ENCODE measurements around the gene AHCTF1.
"Not testable (repeated sequence)": the region's sequence is repeated elsewhere in the genome, so short reads cannot be mapped to it uniquely, and the experiment has no call there.

Gene AHCTF1

DNA sequence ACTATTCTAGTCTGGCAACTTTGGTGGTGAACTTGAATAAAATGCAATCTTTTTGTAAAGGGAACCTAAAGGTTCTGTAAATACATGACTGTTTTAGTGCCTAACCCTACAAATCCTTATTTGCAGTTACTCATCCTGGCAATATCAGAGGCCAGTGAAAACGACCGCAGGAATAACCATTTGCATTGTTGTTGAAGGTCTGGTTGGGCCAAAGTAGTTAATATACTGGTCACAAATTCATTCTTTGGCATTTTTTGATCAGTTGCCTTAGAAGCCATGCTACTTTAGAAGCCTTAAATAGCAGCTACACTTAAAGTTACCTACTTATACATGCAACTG lies 93.7 kb downstream of the AHCTF1 start:
- DNase-seq (ENCODE audit: low spot score), result no peak

- DNase-seq (ENCODE audit: low spot score), result no peak
Observed at GRCh38 chr1:246837418-246838117, 94.2 kb downstream of the AHCTF1 start.

- DNase-seq (ENCODE audit: low spot score), result no peak
Observed at GRCh38 chr1:246836209-246836966, 95.4 kb downstream of the AHCTF1 start.

GRCh38 chr1:246831543-246831942 lies 100.2 kb downstream of the AHCTF1 start:
- no peak for DNase-seq (ENCODE audit: low spot score)

GRCh38 chr1:246828818-246829217 lies 102.9 kb downstream of the AHCTF1 start:
- no peak for DNase-seq (ENCODE audit: low spot score)

DNA sequence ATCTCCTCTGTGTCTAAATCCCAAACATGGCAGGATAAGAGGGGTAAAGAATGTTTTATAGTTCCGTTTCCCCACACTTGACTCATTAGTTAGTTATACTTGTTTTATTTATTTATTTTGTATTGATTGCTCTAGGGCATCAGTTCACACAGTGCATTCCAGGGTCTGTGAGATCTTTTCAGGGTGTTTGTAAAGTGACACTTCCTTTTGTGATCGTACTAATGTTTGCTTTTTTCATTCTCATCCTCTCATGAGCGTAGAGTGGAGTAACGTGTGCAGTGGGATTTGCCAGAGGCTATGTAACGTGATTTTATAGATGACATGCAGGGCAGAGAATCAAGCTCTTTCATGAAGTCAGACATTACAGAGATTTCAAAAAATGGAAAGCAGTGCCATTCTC lies 104.4 kb downstream of the AHCTF1 start:
- DNase-seq (ENCODE audit: low spot score), result no peak

GRCh38 chr1:246825557-246826175 lies 106.1 kb downstream of the AHCTF1 start:
- no peak for DNase-seq (ENCODE audit: low spot score)

DNA sequence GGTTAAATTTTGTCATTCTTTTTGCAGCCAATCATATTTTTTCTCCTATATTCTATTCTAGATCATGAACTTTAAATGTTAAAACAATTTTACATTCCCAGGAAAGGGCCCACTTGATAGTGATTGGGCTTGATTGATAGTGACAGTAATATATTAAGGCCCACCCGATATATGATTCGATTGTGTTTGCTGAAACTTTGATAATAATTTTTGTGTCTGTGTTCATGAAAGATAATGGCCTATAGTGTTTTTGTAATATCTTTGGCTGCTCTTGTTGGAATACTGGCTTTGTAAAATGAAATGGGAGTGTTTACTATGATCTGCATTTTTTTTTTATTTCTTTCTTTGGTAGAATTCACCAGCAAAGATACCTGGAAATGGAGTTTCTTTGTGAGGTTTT lies 107.2 kb downstream of the AHCTF1 start:
- DNase-seq (ENCODE audit: low spot score), result no peak

DNA sequence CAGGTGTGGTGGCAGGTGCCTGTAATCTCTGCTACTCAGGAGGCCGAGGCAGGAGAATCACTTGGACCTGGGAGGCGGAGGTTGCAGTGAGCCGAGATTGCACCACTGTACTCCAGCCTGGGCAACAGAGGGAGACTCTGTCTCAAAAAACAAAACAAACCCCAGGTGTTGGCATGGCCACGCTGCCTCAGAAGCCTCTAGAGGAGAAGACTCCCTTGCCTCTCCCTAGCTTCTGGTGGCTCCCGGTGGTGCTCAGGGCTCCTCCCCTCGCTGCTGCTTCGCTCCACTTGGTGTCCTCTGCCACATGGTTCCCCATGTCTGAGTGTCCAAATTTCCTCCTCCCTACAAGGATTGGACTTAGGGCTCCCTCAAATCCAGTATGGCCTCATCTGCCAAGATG lies 109.6 kb downstream of the AHCTF1 start:
- DNase-seq (ENCODE audit: low spot score), result not testable (repeated sequence)

DNA sequence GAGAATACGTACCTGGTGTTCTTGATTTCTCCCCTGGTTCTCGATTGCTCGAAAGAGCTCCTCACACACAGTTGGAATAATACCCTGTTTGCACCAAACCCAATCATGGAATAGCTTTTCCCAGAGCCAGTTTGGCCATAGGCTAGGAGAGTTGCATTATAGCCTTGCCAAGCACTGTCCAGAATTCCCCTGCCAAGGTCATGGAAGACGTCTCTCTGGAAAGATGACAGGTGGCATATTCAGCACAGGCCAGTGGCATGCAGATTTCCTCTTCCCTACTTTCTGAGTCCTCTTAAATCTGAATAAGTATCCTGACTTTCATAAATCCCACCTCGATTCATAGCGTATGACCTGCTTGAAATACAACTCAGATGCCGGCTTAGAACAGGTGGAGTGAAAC lies 111.1 kb downstream of the AHCTF1 start:
- DNase-seq (ENCODE audit: low spot score), result no peak

GRCh38 chr1:246817778-246818177 lies 114.0 kb downstream of the AHCTF1 start:
- DNase-seq (ENCODE audit: low spot score), result not testable (repeated sequence)

- no peak for DNase-seq (ENCODE audit: low spot score)
Observed at GRCh38 chr1:246815693-246816270, 116.0 kb downstream of the AHCTF1 start.

DNA sequence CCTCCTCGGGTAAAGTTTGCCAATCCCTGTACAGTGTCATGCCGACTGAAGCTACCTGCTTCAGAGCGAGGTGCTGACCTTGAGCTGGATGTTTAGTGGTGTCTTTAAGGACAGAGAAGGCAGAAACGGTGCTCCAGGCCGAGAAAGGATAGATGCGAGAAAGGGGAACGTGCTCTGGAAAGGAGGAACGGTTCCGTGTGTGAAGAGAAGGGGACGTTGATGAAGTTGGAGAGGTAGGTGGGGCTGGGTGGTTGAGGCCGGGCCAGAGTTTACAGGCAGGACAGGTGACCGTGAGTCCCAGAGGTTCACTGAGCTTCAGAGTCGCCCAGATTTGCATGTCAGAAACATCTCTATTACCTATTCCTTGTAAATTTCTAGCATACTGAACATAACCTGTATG lies 116.9 kb downstream of the AHCTF1 start:
- DNase-seq (ENCODE audit: low spot score), result no peak

DNA sequence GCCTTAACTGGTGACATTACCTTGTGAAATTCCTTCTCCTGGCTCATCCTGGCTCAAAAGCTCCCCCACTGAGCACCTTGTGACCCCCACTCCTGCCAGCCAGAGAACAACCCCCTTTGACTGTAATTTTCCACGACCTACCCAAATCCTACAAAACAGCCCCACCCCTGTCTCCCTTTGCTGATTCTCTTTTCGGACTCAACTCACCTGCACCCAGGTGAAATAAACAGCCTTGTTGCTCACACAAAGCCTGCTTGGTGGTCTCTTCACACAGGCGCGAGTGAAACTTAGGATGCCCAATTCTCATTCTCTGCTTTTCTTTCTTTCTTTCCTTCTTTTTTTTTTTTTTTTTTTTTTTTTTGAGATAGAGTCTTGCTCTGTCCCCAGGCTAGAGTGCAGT lies 118.4 kb downstream of the AHCTF1 start:
- DNase-seq (ENCODE audit: low spot score), result not testable (repeated sequence)

DNA sequence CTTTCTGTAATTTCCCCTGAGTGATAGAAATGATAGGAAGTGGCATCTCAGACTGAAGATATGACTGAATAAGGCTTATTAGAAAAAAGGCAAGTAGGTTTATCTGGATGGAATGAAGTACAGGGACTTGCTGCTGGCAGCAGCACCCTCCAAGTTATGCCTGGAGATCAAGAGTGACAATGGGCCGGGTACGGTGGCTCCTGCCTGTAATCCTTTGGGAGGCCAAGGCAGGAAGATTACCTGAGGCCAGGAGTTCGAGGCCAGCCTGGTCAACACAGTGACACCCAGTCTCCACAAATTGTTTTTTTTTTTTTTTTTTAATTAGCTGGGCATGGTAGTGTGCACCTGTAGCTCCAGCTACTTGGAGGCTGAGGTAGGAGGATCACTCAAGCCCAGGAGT lies 119.8 kb downstream of the AHCTF1 start:
- DNase-seq (ENCODE audit: low spot score), result no peak

DNA sequence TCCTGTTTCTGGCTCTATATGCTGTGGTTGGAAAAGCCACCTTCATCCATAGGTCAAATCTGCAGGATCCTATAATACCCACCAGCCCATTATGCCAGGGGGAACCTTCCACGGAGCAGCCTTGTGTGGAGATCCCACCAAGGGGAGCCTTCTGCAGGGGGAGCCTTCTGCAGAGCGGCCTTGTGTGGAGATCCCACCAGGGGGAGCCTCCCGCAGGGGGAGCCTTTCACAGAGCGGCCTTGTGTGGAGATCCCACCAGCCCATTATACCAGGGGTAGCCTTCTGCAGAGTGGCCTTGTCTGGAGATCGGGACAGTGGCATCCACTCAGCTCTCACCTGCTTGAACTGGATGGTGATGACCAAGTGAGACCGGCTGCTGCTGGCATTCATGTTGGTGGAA lies 122.3 kb downstream of the AHCTF1 start:
- no peak for DNase-seq (ENCODE audit: low spot score)

DNA sequence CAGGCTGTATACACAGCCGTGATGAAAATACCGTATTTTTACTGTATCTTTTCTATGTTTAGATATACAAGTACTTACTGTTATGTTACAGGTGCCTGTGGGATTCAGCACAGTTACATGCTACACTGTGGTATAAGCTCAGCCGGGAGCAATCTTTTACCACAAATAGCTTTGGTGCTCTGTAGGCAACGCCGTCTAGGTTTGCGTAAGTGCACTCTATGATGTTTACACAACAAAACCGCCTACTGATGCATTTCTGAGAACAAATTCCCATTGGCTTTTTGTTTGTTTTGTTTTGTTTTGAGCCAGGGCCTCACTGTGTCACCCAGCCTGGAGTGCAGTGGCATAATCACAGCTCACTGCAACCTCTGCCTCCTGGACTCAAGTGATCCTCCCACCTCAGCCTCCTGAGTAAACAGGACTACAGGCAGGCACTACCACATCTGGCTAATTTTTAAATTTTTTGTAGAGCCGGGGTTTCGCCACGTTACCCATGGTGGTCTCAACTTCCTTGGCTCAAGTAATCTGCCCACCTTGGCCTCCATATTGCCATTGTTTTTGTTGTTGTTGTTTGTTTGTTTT lies 126.5 kb downstream of the AHCTF1 start:
- no peak for DNase-seq (ENCODE audit: low spot score)

DNA sequence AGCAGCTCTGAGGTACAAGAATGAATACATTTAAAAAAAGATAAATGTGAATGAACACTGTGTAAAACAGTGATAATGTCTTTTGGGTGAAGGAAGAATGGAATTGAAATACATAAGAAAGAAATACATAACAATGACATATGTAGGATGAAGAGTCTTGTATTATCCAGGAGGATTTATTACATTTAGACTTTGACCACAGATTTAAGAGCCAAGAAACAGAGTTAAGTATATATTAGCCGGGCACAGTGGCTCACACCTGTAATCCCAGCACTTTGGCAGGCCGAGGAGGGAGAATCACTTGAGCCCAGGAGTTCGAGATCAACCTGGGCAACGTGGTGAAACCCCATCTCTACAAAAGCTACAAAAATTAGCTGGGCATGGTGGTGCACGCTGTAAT lies 127.9 kb downstream of the AHCTF1 start:
- DNase-seq (ENCODE audit: low spot score), result no peak

DNA sequence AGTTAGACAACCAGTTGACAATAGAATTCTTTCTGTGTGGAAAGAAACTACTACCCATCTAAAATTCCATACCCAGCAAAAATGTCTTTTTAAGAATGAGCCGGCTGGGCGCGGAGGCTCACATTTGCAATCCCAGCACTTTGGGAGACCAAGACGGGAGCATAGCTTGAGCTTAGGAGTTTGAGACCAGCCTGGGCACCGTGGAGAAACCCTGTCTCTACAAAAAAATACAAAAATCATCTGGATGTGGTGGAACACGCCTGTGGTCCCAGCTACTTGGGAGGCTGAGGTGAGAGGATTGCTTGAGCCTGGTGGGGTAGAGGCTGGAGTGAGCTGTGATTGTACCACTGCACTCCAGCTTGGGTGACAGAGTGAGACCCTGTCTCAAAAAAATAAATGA lies 128.4 kb downstream of the AHCTF1 start:
- no peak for DNase-seq (ENCODE audit: low spot score)

GRCh38 chr1:246801241-246802020 lies 130.3 kb downstream of the AHCTF1 start:
- no peak for DNase-seq (ENCODE audit: low spot score)

GRCh38 chr1:246800756-246801155 lies 131.0 kb downstream of the AHCTF1 start:
- DNase-seq (ENCODE audit: low spot score), result no peak

DNA sequence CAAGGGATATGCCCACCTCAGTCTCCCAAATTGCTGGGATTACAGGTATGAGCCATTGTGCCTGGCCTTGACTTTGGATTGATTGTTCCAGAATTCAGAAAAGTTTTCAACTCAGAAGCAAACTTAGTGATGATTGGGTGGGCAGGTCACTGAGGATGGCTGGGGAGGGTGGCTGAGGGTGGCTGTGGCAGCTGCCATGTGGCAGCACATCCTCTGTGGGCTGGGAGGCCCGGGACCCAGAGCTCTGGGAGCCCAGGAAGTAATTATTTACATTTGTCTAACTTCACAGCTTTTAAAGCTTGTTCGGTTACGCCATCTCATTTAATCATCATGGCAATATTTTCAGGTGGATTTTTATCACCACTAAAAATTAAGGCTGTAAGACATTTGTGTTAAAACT lies 131.4 kb downstream of the AHCTF1 start:
- DNase-seq (ENCODE audit: low spot score), result no peak

All from putamen (tissue), 1 donor.